ENCODE results near the gene TRIM33. TPM values are rescaled to one million over a fixed set of nuclear protein-coding genes. Genes with fewer than 3 reads are reported as not detected.
A peak's percentile ranks its signal among the peaks of the same experiment; 100 is the strongest.
"Not testable (repeated sequence)": the region's sequence is repeated elsewhere in the genome, so short reads cannot be mapped to it uniquely, and the experiment has no call there.

Gene TRIM33
- total RNA-seq, 1 experiment from 2014 or later: 40.5 TPM

- DNase-seq (ENCODE audit: low read depth): no peak
These were observed 87.5 kb downstream of the TRIM33 start for GRCh38 chr1:114423455-114423854.

- DNase-seq (ENCODE audit: low read depth): not testable (repeated sequence)
These were observed 92.1 kb downstream of the TRIM33 start for GRCh38 chr1:114418948-114419347.

GRCh38 chr1:114397601-114398000 is 113.4 kb downstream of the TRIM33 start:
- DNase-seq (ENCODE audit: low read depth): no peak

- DNase-seq (ENCODE audit: low read depth): no peak
These were observed 115.1 kb downstream of the TRIM33 start for GRCh38 chr1:114395863-114396262.

- DNase-seq (ENCODE audit: low read depth): no peak
These were observed 120.0 kb downstream of the TRIM33 start for GRCh38 chr1:114390960-114391359.

- DNase-seq (ENCODE audit: low read depth): no peak
These were observed 120.6 kb downstream of the TRIM33 start for GRCh38 chr1:114390361-114390760.

- no peak for DNase-seq (ENCODE audit: low read depth)
These were observed 122.5 kb downstream of the TRIM33 start for GRCh38 chr1:114388432-114389003.

GRCh38 chr1:114387585-114387984 is 123.4 kb downstream of the TRIM33 start:
- DNase-seq (ENCODE audit: low read depth): not testable (repeated sequence)

GRCh38 chr1:114387010-114387360 is 124.0 kb downstream of the TRIM33 start:
- DNase-seq (ENCODE audit: low read depth): no peak

GRCh38 chr1:114386129-114387009 is 124.6 kb downstream of the TRIM33 start:
- DNase-seq (ENCODE audit: low read depth): no peak

GRCh38 chr1:114384922-114385321 is 126.1 kb downstream of the TRIM33 start:
- DNase-seq (ENCODE audit: low read depth): no peak

GRCh38 chr1:114379987-114380386 is 131.0 kb downstream of the TRIM33 start:
- no peak for DNase-seq (ENCODE audit: low read depth)

GRCh38 chr1:114379358-114379757 is 131.6 kb downstream of the TRIM33 start:
- no peak for DNase-seq (ENCODE audit: low read depth)

- DNase-seq (ENCODE audit: low read depth): no peak
These were observed 133.6 kb downstream of the TRIM33 start for GRCh38 chr1:114377356-114377755.

GRCh38 chr1:114369930-114370329 is 141.1 kb downstream of the TRIM33 start:
- DNase-seq (ENCODE audit: low read depth): no peak

GRCh38 chr1:114369266-114369919 is 141.6 kb downstream of the TRIM33 start:
- not testable (repeated sequence) for DNase-seq (ENCODE audit: low read depth)

- no peak for DNase-seq (ENCODE audit: low read depth)
These were observed 142.3 kb downstream of the TRIM33 start for GRCh38 chr1:114368560-114369255.

GRCh38 chr1:114367810-114368209 is 143.2 kb downstream of the TRIM33 start:
- no peak for DNase-seq (ENCODE audit: low read depth)

- not testable (repeated sequence) for DNase-seq (ENCODE audit: low read depth)
These were observed 147.8 kb downstream of the TRIM33 start for GRCh38 chr1:114363230-114363629.

GRCh38 chr1:114359791-114360190 is 151.2 kb downstream of the TRIM33 start:
- no peak for DNase-seq (ENCODE audit: low read depth)

- no peak for DNase-seq (ENCODE audit: low read depth)
These were observed 155.8 kb downstream of the TRIM33 start for GRCh38 chr1:114355240-114355639.

GRCh38 chr1:114353262-114353661 is 157.7 kb downstream of the TRIM33 start:
- peak; percentile 77 for DNase-seq (ENCODE audit: low read depth)

Data from HT1080 (cell line).